SKM-1 treated with dmso at 0.1 percent for 144 hours (cell line): ENCODE data around the gene TXK.

ENCODE experiments used
- DNase-seq: peaks from one replicate; lab custom pipeline; 2025; ENCODE audit not compliant: unreplicated experiment; lab: John Stamatoyannopoulos, UW

Gene TXK

DNA sequence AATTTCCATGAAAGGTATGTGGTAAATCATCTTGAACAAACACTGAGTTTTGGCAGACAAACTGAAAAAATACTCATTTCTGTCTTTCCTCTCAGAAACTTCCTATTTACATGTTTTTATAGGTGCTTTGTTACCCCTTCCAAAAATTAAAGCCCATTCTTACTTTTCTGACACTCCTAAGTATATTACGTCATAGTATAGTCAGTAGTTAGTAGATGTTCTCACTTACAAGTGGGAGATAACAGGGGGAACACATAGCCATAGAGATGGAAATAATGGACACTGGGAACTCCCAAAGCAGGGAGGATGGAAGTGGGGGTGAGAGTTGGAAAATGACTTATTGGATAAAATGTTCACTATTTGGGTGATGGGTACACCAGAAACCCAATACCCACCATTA lies 28.8 kb downstream of the TXK start:
- no peak for DNase-seq

DNA sequence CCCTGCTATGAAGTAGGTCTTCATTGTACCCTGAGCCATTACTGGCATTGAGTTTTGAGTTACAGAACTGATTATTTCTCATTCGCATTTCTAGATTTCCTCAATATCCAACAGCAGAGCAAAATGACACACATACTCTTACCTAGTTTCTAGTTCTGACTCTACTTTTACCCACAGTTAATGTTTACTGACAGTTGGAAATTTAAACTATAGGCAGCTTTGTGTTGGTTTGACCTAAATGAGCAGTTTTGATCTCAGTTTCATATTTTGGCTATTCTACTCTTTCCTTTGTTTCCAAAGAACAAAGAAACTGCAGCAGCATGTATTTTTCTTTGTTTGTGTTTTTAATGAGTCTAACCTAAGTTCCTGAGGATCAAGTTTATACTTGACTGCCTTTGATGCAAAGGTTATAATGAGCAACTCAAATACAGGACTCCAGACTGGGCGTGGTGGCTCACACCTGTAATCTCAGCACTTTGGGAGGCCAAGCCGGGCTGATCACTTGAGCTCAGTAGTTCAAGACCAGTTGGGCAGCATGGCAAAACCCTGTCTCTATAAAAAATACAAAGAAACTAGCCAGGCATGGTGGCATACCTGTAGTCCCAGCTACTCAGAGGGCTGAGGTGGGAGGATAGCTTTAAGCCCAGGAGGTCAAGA lies 30.4 kb downstream of the TXK start:
- DNase-seq = no peak

DNA sequence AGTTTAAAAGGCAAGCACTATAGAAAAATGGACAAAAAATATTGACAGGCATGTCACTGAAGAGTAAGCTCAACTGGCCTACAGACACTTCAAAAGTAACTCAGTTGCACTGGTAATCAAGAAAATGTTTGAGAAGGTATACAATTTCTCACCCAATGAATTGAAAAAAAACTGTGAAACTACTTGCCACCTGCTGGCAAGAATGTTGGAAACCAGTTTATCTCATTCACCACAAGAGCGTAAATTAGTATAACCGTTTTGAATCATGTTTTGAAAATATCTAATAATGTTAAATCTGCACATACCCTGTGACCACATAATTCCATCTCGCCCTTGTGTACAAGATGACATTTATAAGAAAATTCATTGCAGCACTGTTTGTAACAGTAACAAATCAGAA lies 31.7 kb downstream of the TXK start:
- no peak for DNase-seq

DNA sequence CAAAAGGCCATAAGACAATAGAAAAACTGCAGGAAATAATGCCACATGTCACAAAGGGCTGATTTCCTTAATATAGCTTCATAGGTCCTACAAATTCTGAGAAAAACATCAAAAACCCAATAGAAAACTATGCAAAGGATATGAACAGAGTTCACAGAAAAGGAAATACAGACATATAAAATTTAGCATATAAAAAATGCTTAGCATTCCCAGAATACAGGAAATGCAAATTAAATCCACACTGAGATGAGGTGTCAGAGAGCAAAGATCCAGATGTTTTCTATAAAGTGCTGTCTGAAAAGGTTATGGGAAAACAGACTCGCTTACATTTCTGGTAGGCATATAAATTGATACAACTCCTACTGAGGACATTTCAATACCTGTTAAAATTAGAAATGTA lies 33.8 kb downstream of the TXK start:
- no peak for DNase-seq

DNA sequence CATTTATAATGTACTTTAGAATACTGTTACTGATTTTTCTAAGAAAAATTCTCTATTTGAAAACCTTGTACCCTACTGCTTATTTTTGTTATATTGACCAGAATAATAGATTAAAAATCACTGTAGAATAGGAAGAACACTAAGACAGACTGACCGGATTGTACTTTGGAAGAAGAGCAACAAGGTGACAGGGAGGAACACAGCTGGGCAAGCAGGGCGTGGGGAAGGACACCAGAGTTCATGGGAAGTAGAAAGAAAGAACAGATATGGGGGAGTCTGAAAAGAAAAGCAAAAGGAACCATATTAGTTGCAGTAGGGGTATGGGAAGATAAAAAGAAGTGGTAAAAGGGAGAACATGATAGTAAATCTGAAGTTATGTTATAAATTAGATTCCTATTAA lies 38.6 kb downstream of the TXK start:
- DNase-seq = no peak

DNA sequence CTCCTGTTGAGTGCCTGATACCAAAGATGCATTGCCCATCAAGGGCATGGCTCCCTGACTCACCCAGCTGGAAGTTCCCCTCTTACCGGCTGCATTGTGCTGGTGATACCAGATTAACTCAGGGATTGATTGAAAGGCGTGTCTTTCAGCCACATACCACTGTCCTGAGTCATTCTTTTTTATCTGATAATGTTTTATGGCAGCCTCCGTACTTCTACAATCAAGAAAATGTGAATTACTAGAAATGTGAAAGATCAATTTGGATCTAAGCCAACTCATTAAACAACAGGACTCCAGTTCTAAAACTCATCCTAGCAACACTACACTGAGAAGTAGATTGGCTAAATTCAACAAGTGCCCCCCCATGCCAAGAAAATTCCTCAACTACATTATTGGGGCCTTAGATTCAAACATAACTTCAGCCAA lies 40.0 kb downstream of the TXK start:
- DNase-seq = no peak

DNA sequence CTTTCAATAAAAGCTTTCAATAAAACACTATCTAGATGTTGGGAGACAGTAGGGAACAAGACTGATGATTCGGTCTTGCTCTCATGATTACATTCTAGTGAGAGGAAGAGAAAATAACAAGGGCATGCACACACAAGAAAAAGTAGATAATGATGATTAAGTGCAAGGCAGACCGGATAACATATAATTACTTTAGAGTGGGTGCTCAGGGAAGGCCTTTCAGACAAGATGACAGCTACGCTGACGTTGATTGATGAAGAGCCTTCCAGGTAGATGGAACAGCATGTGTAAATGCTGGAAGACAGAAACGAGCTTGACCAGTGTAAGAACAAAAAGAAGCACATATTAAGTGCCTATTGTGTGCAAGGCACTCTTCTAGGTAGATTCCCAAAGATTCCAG lies 43.4 kb downstream of the TXK start:
- DNase-seq = no peak

DNA sequence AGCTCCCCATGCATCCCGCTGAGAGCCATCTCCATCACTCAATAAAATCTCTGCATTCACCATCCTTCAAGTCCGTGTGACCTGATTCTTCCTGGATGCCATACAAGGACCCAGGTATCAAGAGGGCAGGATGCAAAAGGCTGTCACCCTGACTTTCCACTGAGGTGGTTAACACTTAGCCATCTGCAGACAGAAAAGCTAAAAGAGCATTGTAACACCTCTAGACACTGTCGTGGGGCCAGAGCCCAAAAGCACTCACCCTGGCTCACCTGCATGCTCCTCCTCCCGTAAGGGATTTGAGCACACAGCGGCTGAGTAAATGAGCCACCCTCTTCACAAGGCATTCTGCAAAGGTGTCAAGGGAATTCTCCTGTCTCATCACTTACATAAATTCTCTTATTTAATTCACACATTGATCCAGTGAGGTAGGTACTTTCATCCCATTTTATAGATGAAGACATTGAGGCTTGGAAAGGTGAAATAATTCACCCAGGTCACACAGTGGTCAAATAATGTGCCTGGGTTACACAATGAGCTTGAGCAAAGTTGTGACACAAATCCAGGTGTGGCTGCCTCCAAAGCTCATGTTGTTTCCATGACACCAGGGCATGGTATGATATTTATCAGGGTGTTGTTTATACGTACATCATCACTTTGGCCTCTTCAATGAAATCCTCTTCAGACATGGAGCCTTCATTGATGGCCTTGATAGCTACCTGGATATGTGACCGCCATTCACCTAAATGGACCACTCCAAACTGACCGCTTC lies 48.0 kb downstream of the TXK start:
- DNase-seq = no peak

DNA sequence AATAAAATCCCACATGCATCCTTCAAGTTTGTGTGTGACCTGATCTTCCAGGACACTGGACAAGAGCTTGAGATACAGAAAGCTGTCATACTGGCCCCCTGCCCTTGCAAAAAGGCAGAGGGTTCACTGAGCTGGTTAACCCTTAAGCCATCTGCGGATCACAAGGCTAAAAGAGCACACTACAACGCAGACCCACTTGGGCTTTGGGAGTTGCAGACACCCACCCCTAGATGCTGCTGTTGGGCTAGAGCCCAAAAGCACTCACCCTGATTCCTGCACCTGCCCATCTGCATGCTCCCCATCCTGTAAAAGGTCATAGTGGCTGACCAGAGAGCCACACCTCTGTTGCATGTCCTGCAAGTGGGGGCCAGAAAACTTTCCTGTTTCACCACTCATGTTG lies 51.1 kb downstream of the TXK start:
- DNase-seq = no peak

DNA sequence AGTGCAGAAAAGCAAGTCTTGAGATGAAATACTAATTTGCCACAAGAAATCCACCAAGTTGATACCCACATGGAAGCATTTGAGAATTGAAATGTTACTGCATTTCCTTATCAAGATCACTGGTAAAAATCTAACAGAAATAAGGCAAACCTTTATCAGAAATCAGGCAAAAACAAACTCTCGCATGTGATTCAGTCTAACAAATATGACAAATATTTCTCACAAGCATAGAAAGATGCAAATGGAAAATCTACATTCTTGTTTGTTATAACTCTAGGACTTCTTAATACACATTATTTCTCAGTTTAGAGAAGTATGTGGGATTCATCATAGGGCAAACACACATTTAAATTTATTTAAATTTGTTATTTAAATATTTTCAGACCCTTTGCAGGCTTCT lies 52.9 kb downstream of the TXK start:
- no peak for DNase-seq

DNA sequence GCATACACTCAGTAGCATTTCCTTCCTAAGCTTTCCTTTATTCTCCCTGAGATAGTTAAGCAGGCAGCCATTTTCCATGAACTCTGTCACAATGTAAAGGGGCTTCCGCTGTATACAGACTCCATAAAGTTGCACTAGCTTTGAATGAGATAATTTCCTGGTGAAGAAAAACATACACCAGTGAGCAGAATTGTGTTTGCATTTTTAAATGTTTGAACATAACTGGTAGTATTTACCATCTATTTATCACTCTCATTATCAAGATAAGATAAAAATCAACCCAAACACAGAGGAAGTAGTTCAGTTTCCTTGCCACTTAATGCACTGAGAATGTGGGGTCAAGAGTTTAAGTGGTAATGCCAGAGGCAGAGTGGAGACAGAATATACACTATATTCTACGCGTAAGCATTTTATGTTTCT lies 54.1 kb downstream of the TXK start:
- no peak for DNase-seq

DNA sequence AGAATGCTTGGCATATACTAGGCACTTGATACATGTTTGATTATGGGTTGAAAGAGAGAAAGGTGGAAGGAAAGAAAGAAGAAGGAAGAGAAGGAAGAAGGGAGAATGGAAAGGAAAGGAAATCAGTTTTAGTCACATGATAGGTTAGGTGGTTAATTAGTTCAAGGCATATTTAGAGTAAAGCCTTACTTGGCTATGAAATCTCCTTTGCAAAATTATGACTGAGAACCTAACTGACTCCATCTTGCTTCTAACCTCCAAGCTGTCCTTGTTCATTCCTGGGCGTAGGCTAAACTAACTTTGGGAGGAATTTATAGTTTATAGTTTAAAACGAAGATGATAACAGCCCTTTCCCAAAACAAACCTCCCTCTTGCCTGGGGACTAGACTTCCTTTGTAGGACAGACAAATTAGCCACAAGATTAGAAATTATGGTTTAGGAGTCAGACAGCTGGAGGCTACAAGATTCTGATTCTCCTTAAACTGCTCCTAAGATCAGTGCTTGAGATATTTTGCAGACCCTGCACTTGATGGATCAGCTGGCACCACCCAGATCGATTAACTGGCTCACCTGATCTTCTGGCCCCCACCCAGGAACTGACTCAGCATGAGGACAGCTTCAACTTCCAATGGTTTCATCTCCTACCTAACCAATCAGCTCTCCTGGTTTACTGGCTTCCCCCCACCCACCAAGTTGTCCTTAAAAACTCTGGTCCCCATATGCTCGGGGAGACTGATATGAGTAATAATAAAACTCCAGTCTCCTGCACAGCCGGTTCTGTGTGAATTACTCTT lies 55.0 kb downstream of the TXK start:
- no peak for DNase-seq

DNA sequence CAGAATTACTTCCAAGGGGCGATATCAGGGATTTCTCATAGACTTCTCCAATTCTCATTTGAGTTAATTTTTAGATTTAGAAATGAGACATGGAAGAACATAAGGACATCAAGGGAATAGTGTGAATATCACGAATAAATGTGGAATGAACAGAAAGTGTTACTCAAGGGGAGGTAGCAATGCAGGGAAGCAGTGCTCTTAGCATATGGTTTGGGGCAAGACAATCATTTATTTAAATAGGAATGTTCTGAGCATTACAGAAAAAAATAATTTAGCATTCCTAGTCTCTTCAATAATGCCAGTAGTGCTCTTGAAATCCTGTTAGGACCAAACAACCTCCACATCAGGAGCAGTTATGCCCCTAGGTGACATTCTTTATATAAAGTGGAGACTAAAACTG lies 55.6 kb downstream of the TXK start:
- DNase-seq = no peak

DNA sequence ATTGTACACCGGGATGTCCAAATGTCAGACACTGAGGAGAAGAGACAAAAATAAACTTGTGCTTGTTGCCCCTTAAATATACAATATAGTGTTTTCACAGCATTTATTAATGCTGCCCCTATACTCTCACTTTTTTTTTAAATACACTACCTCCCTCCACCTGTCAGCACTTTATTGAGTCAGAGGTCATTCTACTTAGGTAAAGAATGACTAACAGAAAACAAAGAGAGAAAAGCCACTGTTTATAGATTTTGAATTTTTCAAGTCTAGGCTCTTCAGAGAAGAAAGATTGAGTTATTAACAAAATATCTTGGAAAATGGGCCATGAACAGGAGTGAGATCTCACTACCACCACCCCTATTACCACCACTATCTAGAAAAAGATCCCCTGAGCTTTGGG lies 59.4 kb downstream of the TXK start:
- DNase-seq = no peak

DNA sequence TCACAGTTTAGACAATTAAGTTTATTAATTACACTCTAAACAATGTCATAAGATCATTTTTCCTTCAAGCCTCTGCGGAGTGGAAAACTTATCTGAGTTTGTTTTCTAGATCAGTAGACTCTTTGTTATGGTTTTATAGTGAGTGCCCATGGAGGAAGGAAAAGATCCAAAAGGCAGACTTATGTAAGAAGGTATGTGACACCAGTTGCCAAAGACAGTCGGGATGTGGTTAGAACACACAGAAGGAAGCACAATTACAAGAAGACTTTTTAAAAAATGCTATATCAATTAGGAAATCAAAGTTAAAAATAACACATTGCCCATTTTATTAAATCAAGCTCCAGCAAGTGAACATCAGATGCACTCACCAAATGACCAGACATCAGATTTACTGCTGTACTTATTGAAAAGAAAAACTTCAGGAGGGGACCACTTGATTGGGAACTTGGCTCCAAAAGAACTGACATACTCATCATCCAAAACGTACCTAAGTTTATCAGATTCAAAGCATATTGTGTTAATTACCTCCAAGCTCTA lies 60.4 kb downstream of the TXK start:
- DNase-seq = no peak

DNA sequence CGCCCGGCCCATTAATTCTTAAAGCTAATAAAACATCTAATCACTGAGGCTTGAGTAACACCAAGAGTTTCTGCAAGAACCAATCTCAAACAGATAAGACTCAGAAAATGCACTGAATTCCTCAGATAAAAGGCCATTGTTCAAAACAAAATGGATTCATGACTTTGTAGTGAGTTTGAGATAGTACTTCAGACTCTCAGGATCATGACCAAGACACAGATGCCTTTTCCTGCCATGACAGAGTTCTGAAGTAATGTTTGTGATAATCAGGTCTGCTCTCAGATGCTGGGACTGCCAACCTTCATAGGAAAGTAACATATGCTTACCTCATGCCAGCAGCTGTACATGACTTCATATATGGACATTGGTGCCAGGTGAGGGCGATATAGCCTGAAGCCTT lies 62.9 kb downstream of the TXK start:
- DNase-seq = no peak

DNA sequence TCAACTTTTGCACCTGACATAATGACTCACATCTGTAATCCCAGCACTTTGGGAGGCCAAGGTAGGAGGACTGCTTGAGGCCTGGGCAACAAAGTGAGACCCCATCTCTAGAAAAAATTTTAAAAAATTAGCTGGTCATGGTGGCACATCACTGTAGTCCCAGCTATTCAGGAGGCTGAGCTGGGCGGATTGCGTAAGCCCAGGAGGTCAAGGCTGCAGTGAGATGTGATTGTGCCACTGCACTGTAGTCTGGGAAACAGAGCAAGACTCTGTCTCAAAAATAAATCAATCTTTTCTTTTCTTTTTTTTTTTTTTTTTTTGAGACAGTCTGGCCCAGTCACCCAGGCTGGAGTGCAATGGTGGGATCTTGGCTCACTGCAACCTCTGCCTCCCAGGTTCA lies 65.0 kb downstream of the TXK start:
- no peak for DNase-seq

DNA sequence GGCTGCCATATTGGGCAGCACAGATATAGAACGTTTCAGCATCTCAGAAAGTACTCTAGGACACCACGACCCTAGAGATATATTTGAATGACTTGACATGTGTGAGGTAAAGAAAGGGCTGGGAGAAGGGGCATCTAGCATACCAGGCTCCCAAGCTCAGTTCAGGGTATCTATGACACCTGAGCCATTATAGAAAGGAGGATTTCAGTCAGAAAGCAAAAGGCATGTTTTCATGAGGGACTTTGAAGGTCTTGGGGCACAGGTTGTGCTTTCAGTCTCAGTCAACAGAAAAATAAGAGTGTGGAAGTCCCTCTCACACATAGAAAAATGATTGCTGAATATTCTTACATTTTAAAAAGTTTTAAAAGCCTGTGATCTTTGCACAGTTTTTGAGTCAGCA lies 65.9 kb downstream of the TXK start:
- no peak for DNase-seq

DNA sequence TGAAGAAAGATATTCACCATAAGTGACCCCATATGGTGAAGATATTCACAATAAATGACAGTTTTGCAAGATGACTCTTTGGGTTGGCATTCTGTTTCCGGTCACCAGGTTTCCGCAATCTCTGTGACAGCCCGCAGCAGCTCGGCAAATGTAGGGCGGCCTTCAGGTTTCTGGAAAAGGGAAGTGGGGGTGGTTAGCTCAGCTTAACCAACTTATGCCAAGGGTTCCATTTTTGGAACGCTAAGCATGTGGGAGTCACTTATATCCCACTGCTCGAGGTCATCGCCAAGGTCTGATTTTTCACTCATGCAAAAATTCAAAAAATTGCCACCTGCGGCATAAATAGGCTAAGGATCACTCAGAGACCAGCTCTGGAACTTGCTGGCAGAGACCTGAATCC lies 66.5 kb downstream of the TXK start:
- no peak for DNase-seq

DNA sequence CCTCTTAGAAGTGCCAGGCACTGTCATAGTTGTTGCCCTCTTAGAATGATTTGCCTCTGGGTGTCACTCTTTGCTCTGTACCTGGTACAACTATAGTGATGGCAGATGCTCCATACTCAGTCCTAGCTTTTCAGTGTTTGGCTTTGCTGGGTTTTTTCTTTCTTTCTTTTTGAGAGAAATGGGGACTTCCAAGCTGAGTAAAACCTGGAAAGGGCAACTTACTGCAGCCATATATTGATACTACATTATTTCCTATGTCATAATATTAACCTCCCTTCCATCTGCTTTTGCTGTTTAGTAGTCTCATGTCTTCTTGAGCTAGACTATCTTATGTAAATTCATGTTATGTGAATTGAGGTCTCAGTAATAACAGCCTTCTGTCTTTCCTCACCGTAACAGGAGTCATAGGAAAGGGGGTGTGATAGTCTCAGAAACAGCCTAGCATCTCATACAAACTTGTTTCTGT lies 68.4 kb downstream of the TXK start:
- DNase-seq = no peak

DNA sequence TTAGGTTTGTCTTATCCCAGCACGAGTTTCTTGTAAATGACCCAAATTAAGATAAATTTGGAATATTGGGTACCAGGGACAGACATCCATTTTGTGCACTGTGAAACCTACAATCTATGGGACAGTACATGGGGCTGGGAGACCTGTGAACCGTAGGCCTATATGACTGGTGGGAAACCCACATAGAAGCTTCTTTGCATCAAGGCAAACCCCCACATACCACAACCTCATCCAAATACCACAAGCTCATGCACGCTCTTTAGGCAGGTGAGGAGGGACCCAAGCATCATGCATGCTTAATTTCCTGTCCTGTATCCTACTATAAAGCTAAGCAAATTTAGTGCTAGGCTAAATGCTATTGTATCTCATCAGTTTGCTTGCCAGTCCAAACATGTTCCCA lies 69.7 kb downstream of the TXK start:
- no peak for DNase-seq
